Measurements from ENCODE around the gene MCU.

GRCh38 chr10:72720814-72721660, 29.1 kb downstream of the MCU start:
- TF ChIP-seq POLR2AphosphoS5 (IDR thresholded peaks at IDR 0.05) = no peak
- no peak for TF ChIP-seq CTCF (IDR thresholded peaks at IDR 0.05 in 8 of 11, conservative IDR thresholded peaks at IDR 0.05 in 3 of 11)

All from spleen (tissue), 7 donors.